Mucosa of descending colon (tissue), 3 donors: ENCODE data around the gene ANKHD1. TPM values are rescaled to one million over a fixed set of nuclear protein-coding genes. Genes with fewer than 3 reads are reported as not detected.
A peak's percentile ranks its signal among the peaks of the same experiment; 100 is the strongest.

ENCODE experiments used
- ATAC-seq: fragments of 200-7000 bp; cut with Tn5 transposase; one replicate; pipeline ENCODE4 v1.9.1; 2020; ENCODE audit warnings: mild to moderate bottlenecking, moderate library complexity
- DNase-seq, 3 donors: peaks; one replicate each; pipeline ENCODE4 v3.0.0-alpha.2; 2020
- H3K36me3 ChIP-seq: fragments of 200-600 bp; one replicate; pipeline ENCODE4 v1.8.0; 2021; ENCODE audit warnings: low read depth, mild to moderate bottlenecking
- H3K4me1 ChIP-seq: fragments of 200-600 bp; one replicate; pipeline ENCODE4 v1.8.0; 2021; ENCODE audit warnings: low read depth, mild to moderate bottlenecking
- H3K4me3 ChIP-seq: fragments of 200-600 bp; one replicate; pipeline ENCODE4 v1.8.0; 2021; ENCODE audit warnings: mild to moderate bottlenecking
- H3K9me3 ChIP-seq: fragments of 200-600 bp; one replicate; pipeline ENCODE4 v1.8.0; 2021; ENCODE audit warnings: mild to moderate bottlenecking
- CTCF ChIP-seq: fragments of 200-600 bp; IDR thresholded peaks from one replicate; pipeline ENCODE4 v1.8.0; 2022; ENCODE audit warnings: antibody characterized with exemption, mild to moderate bottlenecking
- intact Hi-C, 2 donors: fragments of 100-400 bp; cut with DNase I in 1 of 2; cut with micrococcal nuclease in 1 of 2; formaldehyde crosslinking; loops; one replicate each; pipeline versions ENCODE4 v1.11.0 to v1.11.1; 2022; cut with DNase I, micrococcal nuclease
- total RNA-seq, 3 donors: library from RNA; stranded (reverse); fragmentation: NEBNext Ultra II Directional in 2 of 3; extraction: Animal tissue kit (Norgen Biotek cat#: 25700) in 2 of 3; gene quantifications; one replicate each; pipeline versions ENCODE4 v1.2.1 to v1.2.4, GENCODE V29; 2021 to 2023
- donor health status: DM: no; HTN: no; CAD: no; lungs with moderate emphysema.
- donor health status: DM: no; HTN: no; CAD: no.
- donor health status: DM: no; HTN: yes; CAD: no.

The ANKHD1 gene
- total RNA-seq, 3 donors from 2014 or later = 134 to 135 (median 134) TPM

GRCh38 chr5:140556438-140556837, 154.8 kb downstream of the ANKHD1 start:
- H3K4me1 ChIP-seq = peaks cover 22% of the 10 kb centered on the region
- no peaks in the 10 kb centered on the region for H3K36me3 ChIP-seq
- TF ChIP-seq CTCF = no peak
- no peaks in the 10 kb centered on the region for H3K9me3 ChIP-seq
- ATAC-seq (peak; percentile 25), DNase-seq (no peak)
- intact Hi-C loops = no loop called here
- no peak overlapping the region for H3K4me3 ChIP-seq

GRCh38 chr5:140557136-140557805, 155.6 kb downstream of the ANKHD1 start, which contains the start of gene SRA1:
Gene SRA1 (minus strand): TSS chr5:140557473. CDS start chr5:140557452, 21 bp downstream.
- peaks cover 22% of the 10 kb centered on the region for H3K4me1 ChIP-seq
- peak within 1 kb of the TSS; percentile 52 for H3K4me3 ChIP-seq
- no peaks in the 10 kb centered on the region for H3K36me3 ChIP-seq
- intact Hi-C loops = no loop called here
- no peak for TF ChIP-seq CTCF
- DNase-seq = peak; percentile 95 to 96 (median 96)
- H3K9me3 ChIP-seq = no peaks in the 10 kb centered on the region
- peak; percentile 96 for ATAC-seq

GRCh38 chr5:140557965-140558364, 156.3 kb downstream of the ANKHD1 start:
- H3K36me3 ChIP-seq = no peaks in the 10 kb centered on the region
- no peak for TF ChIP-seq CTCF
- H3K4me1 ChIP-seq = peaks cover 25% of the 10 kb centered on the region
- no peak for DNase-seq
- no peak overlapping the region for H3K4me3 ChIP-seq
- no peak for ATAC-seq
- H3K9me3 ChIP-seq = no peaks in the 10 kb centered on the region
- intact Hi-C loops = no loop called here

GRCh38 chr5:140558542-140558941, 156.9 kb downstream of the ANKHD1 start:
- DNase-seq (no peak), ATAC-seq (no peak)
- intact Hi-C loops = no loop called here
- Histone ChIP-seq H3K9me3 (no peaks in the 10 kb centered on the region), H3K36me3 (no peaks in the 10 kb centered on the region), H3K4me1 (peaks cover 28% of the 10 kb centered on the region), H3K4me3 (no peak overlapping the region)
- TF ChIP-seq CTCF = no peak

GRCh38 chr5:140560227-140560626, 158.6 kb downstream of the ANKHD1 start:
- no peak for ATAC-seq
- H3K4me1 ChIP-seq = peaks cover 26% of the 10 kb centered on the region
- no peaks in the 10 kb centered on the region for H3K9me3 ChIP-seq
- no peaks in the 10 kb centered on the region for H3K36me3 ChIP-seq
- intact Hi-C loops = loop anchor here in 1 of 2 donors (10.0 kb wide), 1 partner anchor 75 kb away; the partner anchor contains the start of genes CD14 and TMCO6
- TF ChIP-seq CTCF = no peak
- no peak for DNase-seq
- no peak overlapping the region for H3K4me3 ChIP-seq
